Activated T-helper 1 cell treated with anti-CD3 and anti-CD28 coated beads, Interleukin-2, amount 50 U/mL, for 16 hours (primary cell): Measurements from ENCODE around the gene METRNL.

Experiments used
- DNase-seq, 2 donors: peaks; one replicate each; pipeline ENCODE4 v3.0.0-alpha.2; 2020; ENCODE audit warnings: low read depth in 1 of 2, low spot score in 1 of 2

METRNL gene

GRCh38 chr17:83078378-83079351, 744 bp upstream of the METRNL start:
- no peak for DNase-seq

- DNase-seq = peak in 1 of 2 donors; percentile 8
Measured at GRCh38 chr17:83079766-83080578, 563 bp downstream of the METRNL start.

- no peak for DNase-seq
Measured at GRCh38 chr17:83080579-83080857, 1.1 kb downstream of the METRNL start.

- DNase-seq = peak in 1 of 2 donors; percentile 25
Measured at GRCh38 chr17:83080858-83081683, 1.7 kb downstream of the METRNL start.

DNA sequence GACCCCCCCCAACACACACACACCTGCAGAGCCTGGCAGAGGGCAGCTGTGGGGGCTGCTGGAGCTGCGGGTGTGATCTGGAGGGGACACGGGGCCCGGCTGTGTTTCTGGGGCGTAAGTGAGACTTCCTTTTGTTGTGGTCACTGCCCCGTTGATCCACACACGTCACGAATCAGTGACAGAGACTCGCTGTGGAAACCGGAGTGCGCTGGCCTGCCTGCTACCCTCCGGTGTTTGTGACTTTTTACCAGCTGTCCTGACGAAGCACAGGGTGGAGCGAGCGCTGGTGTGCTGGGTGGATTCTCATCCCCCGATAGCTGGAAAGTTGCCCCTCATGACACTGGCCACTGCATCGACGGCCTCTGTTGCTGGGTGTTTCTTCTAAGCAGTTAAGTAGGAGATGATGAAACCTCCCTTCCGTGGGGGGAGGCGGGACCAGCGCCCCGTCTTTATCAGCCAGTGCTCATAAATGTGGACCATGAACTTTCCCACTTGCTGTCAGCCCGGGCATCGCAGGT, 2.3 kb downstream of the METRNL start:
- no peak for DNase-seq

DNA sequence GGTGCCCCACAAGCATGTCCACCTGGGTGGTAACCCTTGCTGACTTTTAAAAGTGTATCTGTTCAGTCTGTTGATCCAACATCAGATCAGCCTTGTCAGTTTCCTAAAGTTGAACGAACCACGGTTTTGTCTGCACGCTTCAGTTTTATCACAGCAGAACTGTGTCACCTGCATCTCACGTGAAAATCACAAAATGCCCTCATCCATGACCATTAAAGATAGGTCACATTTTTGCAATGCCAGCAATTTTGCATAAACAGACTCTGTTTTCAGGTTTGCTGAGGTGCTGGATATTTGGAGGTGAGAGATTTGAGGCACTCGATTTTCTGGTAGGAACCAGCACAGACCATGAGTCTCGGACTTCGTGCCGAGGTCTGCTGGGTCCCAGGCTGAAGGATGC, 3.0 kb downstream of the METRNL start:
- no peak for DNase-seq

GRCh38 chr17:83082909-83083367, 3.5 kb downstream of the METRNL start:
- no peak for DNase-seq

DNA sequence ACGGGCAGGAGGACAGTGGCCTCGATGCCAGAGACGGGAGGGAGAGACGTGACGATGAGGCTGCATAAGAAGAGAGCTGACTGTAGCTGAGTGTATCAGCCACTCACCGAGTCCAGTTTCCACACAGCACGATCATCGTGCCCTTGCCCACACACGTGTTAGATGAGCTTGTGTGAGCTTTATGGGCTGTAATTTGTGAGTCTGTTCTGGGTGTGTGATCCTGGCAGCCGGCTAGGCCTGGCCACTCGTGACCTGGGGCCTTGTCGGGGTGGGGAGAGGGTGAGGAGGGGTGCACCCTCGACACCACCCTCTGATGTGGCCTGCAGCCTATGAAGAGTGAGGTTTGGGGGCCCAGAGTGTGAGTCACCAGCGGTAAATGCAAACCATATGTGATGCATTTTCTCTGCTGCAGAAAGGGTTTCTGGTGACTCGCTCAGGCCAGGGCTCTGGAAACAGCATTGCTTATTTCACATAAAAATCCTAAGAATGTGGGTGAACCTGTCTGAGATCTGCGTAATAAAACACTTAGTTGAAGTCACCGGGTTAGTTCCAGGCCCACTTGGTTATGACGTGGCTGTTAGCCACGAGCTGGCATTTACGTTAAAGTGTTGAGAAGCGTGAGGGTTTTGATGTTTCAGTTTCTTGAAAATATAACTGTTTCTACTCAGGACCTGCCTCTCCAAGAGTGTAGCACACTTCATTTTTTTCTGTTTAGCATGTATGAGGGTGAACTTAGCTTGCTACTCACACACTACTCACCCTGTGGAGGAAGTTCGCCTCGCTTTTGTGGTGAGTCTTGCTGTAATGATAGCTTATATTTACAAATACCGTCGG, 4.2 kb downstream of the METRNL start:
- peak in 1 of 2 donors; percentile 27 for DNase-seq

- no peak for DNase-seq
Measured at GRCh38 chr17:83084214-83084613, 4.8 kb downstream of the METRNL start.

DNA sequence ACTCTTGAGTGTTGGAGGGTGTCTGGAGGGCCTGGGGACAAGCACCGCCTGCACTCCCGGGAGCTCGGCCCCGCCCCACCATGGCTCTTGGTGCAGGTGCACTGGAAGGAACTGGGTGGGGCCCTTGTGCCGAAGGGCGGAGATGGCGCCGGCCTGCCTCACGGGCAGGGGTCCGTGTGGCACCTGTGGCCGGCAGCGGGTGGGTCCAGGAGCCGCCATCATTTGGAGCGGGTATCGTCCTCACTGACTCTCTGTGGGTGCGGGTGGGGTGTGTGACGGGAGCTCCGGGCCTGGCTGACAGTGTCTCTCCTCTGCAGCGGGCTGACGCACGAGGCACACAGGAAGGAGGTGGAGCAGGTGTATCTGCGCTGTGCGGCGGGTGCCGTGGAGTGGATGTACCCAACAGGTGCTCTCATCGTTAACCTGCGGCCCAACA, 5.2 kb downstream of the METRNL start:
- DNase-seq = no peak

- no peak for DNase-seq
Measured at GRCh38 chr17:83085103-83085502, 5.7 kb downstream of the METRNL start.

DNA sequence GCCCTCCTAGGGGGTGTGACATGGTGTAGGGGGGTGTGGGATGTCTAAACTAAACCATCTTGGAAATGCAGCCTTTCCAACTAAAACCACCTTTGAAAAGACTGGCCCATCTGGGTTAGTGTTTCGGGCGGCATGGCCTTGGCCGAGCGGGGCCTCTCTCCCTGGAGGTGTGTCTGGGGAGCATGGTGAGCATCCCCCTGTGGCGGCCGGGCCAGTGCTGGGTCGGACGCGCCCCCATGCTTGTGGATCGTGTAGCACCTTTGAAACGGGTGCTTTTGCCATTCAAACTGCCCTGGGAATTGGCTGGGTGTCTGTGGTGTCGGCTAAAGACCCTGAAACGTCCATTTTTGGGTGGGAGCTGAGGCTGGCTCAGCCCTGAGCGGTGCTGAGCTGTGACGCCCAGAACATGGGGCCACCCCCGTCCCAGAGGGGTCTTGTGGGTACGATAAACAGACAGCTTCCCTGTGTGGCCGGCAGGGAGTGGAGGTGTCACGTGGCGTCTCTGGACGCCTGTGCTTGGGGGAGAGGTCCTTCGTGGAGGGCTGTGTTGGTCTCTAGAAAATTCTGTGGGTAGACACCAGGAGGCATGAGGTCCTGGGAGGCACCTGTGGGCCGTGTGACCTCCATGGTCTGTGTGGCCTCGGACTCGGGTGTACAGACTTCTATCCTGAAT, 6.3 kb downstream of the METRNL start:
- no peak for DNase-seq

DNA sequence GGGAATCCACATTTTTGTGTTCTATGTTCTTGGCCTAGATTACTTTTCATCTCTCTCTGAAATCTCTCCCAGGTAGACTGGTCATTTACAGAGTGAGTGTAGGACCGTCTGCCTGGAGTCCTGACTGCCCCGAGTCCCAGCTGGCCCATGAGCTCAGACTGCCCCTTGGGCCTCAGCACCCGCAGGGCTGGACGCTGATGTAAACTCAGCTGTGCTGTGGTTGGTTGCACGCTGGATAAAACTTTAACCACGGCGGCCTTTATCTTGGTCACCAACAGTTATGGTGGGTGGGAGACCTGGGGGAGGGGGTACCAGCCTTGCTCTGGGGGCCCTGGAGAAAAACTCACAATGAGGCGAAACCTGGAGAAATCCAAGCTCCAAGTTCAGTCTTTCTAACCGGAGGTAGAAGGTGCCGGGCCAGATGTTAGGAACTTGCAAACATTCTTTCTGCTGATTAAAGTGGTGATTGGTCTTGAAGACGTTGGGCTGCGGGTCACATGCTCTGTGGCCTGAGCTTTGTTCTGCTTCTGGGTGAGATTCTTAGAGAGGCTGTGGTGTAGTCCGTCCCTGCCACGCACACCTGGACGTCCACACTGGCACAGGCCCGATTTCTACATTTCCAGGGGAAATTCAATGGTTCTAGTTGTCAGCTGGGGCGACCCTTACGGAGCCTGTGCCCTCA, 6.9 kb downstream of the METRNL start:
- DNase-seq = no peak

DNA sequence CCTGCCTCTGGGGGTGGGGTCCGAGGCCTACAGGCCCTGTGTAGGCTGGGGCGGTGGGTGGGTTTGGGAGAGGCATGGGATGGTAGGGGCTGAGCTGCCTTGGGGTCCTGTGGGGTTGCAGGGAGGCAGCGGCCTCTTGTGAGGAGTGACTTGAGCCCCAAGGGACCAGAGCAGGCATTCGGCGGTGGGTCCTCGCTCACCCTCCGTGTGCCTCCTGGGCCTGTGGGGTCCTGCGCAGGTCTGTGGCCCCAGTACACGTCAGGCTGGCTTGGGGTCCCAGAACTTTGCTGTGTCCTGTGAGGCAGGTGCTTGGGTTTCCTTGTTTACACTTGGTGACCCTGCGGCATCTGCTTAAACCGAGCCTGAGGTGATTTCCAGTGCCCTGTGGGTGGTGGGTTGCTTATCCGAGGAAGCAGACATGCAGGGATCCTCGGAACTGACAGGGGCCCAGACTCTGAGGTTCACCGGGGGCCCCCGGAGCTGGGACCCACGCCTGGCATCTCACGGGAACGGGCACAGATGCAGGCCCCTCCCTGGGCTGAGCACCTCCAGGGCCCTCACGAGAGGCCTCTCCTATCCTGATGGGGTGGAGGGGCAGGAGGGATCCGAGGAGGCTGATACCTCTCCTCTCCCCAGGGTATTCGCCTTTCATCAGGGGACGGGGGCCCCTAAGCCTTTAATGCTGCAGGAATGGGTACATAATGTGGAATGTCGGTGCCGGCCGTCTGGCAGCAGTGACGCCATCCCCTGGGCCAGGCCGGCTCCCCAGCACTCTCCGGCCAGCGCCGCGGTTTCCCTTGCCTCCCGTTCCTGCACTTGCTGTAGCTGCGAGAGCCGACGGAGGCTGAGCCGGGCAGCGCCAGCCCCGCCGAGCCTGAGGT, 7.7 kb downstream of the METRNL start:
- no peak for DNase-seq

- no peak for DNase-seq
Measured at GRCh38 chr17:83087788-83088360, 8.5 kb downstream of the METRNL start.

DNA sequence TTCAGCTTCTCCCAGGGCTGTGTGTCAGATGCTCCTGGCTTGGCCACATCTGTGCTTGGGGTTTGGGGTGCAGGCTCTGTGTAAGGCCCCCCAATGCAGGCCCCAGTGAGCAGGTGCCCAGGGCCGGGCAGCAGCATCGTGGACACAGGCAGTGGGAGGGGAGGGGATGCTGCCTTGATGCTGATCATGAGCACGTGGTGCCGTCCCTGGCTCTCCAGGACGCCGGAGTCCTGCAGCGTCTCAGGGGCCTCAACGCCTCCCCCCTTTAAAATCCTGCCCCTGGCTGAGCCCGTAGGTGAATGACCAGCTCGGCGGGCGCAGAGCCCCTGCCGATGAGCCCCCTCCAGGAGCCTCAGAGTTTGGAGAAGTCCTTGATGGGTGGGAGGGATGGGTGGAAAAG, 9.0 kb downstream of the METRNL start:
- no peak for DNase-seq

GRCh38 chr17:83088909-83089308, 9.5 kb downstream of the METRNL start:
- no peak for DNase-seq
